Loucy (cell line): ENCODE data around the gene GEMIN5.
"Not testable (repeated sequence)": the region's sequence is repeated elsewhere in the genome, so short reads cannot be mapped to it uniquely, and the experiment has no call there.

Experiments used
- H2AFZ ChIP-seq: fragments of 200-600 bp; sonication (generic); 2 replicates; pipeline ENCODE4 v1.6.0; 2016; ENCODE audit warnings: antibody characterized with exemption, mild to moderate bottlenecking, low read length, moderate library complexity
- H3F3A ChIP-seq: fragments of 200-600 bp; 2 replicates; pipeline ENCODE4 v1.6.0; 2016; ENCODE audit warnings: antibody characterized with exemption, low read depth, mild to moderate bottlenecking
- H3K27me3 ChIP-seq: fragments of 200-600 bp; sonication (generic); 2 replicates; pipeline ENCODE4 v1.6.1; 2014; ENCODE audit warnings: low read length, mild to moderate bottlenecking; ENCODE audit not compliant: insufficient read depth, poor library complexity, severe bottlenecking
- H3K36me3 ChIP-seq: fragments of 200-600 bp; sonication (generic); 2 replicates; pipeline ENCODE4 v1.6.1; 2016; ENCODE audit warnings: low read length; ENCODE audit not compliant: insufficient read depth
- H3K4me1 ChIP-seq: fragments of 200-600 bp; sonication (generic); 2 replicates; pipeline ENCODE4 v1.5.1; 2014; ENCODE audit warnings: low read length, mild to moderate bottlenecking; ENCODE audit not compliant: insufficient read depth, poor library complexity, severe bottlenecking
- H3K4me2 ChIP-seq: fragments of 200-600 bp; sonication (generic); 2 replicates; pipeline ENCODE4 v1.6.0; 2014; ENCODE audit warnings: antibody characterized with exemption, low read length, low read depth, mild to moderate bottlenecking; ENCODE audit not compliant: poor library complexity, severe bottlenecking
- H3K4me3 ChIP-seq: fragments of 200-600 bp; sonication (generic); 2 replicates; pipeline ENCODE4 v1.5.1; 2014; ENCODE audit warnings: low read length, mild to moderate bottlenecking, mixed read lengths; ENCODE audit not compliant: poor library complexity, severe bottlenecking
- H3K79me2 ChIP-seq: fragments of 200-600 bp; sonication (generic); 2 replicates; pipeline ENCODE4 v1.6.1; 2014; ENCODE audit warnings: low read length; ENCODE audit not compliant: insufficient read depth
- H3K9ac ChIP-seq: fragments of 200-600 bp; sonication (generic); 2 replicates; pipeline ENCODE4 v1.6.0; 2014; ENCODE audit warnings: mild to moderate bottlenecking, low read depth, low read length, moderate library complexity; ENCODE audit not compliant: poor library complexity, severe bottlenecking
- H3K9me2 ChIP-seq: fragments of 200-600 bp; sonication (generic); replicated peaks from 2 replicates; pipeline ENCODE4 v1.6.1; 2016; ENCODE audit warnings: low read depth, low read length, mixed read lengths
- H3K9me3 ChIP-seq: fragments of 200-600 bp; sonication (generic); 2 replicates; pipeline ENCODE4 v1.6.1; 2014; ENCODE audit warnings: mild to moderate bottlenecking, antibody characterized with exemption, low read length, low read depth; ENCODE audit not compliant: insufficient read depth
- H4K20me1 ChIP-seq: fragments of 200-600 bp; sonication (generic); 2 replicates; pipeline ENCODE4 v1.6.0; 2014; ENCODE audit warnings: antibody characterized with exemption, low read length, mild to moderate bottlenecking; ENCODE audit not compliant: insufficient read depth, poor library complexity, severe bottlenecking
- EZH2phosphoT487 ChIP-seq: fragments of 200-600 bp; IDR thresholded peaks from 2 replicates; pipeline ENCODE4 v1.6.1; 2018; ENCODE audit warnings: antibody characterized with exemption, mild to moderate bottlenecking, moderate library complexity, borderline replicate concordance
- TF ChIP-seq, protein P1 (sequence below): fragments of 200-600 bp; sonication (generic); conservative IDR thresholded peaks from 2 replicates; pipeline ENCODE4 v1.5.1; 2014; ENCODE audit warnings: mild to moderate bottlenecking, antibody characterized with exemption, low read length

The GEMIN5 gene

DNA sequence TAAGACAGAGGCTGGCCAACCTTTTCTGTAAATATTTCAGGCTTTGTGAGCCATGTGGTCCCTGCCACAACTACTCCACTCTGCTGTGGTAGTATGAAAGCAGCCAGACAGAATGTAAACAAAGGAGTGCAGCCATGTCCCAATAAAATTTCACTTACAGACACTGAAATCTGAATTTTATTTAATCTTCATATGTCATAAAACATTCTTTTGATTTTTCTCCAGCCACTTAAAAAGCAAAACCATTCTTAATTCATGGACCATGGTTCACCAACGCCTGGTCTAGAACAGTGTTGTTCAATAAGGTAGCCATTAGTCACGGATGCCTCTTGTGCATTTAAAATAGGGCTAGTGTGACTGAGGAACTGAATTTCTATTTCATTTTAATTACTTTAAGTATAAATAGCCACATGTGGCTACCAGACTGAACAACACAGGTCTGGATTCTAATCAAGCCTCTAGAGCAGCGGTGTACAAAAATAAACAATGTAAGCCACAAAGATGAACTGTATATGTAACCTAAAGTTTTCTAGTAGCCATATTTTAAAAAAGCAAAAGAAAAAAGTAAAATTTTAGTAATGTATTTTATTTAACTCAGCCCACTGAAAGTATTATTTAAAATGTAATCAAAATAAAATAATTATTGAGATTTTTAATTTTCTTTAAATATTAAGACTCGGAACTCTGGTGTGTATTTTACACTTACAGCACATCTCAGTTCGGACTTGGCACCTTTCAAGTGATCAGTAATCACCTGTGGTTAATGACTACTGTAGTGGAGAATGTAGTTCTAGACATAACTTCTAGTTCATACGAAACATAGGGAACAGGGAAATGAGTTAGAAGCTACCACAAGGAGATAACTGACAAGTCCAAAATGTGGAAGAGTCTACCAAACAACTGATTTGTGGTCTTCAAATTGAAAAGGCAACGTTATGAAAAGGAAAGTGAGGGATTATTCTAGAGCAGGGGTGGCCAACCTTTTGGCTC lies 14.3 kb downstream of the GEMIN5 start:
- H3K27me3 ChIP-seq, result no peaks in the 10 kb centered on the region
- no peak overlapping the region for H3K4me2 ChIP-seq
- no peaks in the 10 kb centered on the region for H3F3A ChIP-seq
- H3K36me3 ChIP-seq, result peaks cover 6% of the 10 kb centered on the region; the same call in 1 of the 2 replicates
- no peak overlapping the region for H3K4me3 ChIP-seq
- H4K20me1 ChIP-seq, result no peaks in the 10 kb centered on the region
- H3K4me1 ChIP-seq, result no peaks in the 10 kb centered on the region
- H3K9ac ChIP-seq, result no peak overlapping the region
- no peaks in the 10 kb centered on the region for H3K79me2 ChIP-seq
- TF ChIP-seq EZH2phosphoT487, result no peak
- TF ChIP-seq, protein P1, sequence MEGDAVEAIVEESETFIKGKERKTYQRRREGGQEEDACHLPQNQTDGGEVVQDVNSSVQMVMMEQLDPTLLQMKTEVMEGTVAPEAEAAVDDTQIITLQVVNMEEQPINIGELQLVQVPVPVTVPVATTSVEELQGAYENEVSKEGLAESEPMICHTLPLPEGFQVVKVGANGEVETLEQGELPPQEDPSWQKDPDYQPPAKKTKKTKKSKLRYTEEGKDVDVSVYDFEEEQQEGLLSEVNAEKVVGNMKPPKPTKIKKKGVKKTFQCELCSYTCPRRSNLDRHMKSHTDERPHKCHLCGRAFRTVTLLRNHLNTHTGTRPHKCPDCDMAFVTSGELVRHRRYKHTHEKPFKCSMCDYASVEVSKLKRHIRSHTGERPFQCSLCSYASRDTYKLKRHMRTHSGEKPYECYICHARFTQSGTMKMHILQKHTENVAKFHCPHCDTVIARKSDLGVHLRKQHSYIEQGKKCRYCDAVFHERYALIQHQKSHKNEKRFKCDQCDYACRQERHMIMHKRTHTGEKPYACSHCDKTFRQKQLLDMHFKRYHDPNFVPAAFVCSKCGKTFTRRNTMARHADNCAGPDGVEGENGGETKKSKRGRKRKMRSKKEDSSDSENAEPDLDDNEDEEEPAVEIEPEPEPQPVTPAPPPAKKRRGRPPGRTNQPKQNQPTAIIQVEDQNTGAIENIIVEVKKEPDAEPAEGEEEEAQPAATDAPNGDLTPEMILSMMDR, result no peak
- no peaks in the 10 kb centered on the region for H3K9me2 ChIP-seq
- H2AFZ ChIP-seq, result no peak overlapping the region
- no peaks in the 10 kb centered on the region for H3K9me3 ChIP-seq

DNA sequence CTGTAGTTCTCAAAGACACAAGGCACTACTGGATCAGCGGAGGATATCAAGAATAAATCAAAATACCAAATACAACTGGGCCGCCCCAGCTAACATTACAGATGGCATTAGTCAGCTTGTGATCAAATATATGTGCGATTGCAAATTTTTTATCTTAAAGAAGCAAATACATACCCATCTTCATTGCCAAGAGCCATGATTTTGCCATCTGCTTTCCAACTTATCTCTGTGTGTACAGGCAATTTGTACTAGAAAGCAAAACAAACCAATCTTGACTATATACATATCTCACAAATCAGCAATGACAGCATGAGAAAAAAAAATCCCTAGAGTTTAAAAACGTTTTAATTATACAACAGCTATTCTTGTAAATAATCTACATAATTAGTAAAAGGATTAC lies 20.3 kb downstream of the GEMIN5 start:
- no peaks in the 10 kb centered on the region for H4K20me1 ChIP-seq
- no peak overlapping the region for H3K4me3 ChIP-seq
- no peaks in the 10 kb centered on the region for H3F3A ChIP-seq
- H3K79me2 ChIP-seq, result no peaks in the 10 kb centered on the region
- TF ChIP-seq EZH2phosphoT487, result no peak
- TF ChIP-seq, protein P1, result no peak
- no peaks in the 10 kb centered on the region for H3K9me2 ChIP-seq
- H3K9me3 ChIP-seq, result no peaks in the 10 kb centered on the region
- no peaks in the 10 kb centered on the region for H3K4me1 ChIP-seq
- no peaks in the 10 kb centered on the region for H3K27me3 ChIP-seq
- H3K36me3 ChIP-seq, result peaks cover 6% of the 10 kb centered on the region; the same call in 1 of the 2 replicates
- H3K4me2 ChIP-seq, result no peak overlapping the region
- H2AFZ ChIP-seq, result no peak overlapping the region
- H3K9ac ChIP-seq, result no peak overlapping the region

DNA sequence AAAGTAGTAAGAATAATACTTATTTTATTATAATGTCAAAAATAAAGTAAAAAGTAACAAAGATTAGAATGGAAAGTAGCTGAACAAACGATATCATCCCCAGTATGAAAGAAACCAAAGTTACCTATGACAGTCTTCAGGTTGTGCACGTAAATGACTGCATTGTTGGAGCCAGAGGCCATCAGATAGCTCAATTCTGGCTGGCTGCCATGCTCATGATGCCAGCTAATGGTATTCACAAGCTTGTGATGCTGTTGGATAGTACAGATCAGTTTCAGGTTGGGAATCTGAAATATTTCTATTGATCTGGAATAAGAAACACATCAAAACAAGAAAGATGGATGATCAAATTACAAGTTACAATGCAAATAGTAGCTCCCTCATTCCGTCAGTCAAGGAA lies 21.1 kb downstream of the GEMIN5 start:
- TF ChIP-seq EZH2phosphoT487, result no peak
- TF ChIP-seq, protein P1, result no peak
- Histone ChIP-seq H3K36me3 (peaks cover 6% of the 10 kb centered on the region; the same call in 1 of the 2 replicates), H2AFZ (no peak overlapping the region), H4K20me1 (no peaks in the 10 kb centered on the region), H3K79me2 (no peaks in the 10 kb centered on the region), H3K4me1 (no peaks in the 10 kb centered on the region), H3K9me2 (no peaks in the 10 kb centered on the region), H3K4me2 (no peak overlapping the region), H3K4me3 (no peak overlapping the region), H3K9me3 (no peaks in the 10 kb centered on the region), H3F3A (no peaks in the 10 kb centered on the region), H3K27me3 (no peaks in the 10 kb centered on the region), H3K9ac (no peak overlapping the region)

DNA sequence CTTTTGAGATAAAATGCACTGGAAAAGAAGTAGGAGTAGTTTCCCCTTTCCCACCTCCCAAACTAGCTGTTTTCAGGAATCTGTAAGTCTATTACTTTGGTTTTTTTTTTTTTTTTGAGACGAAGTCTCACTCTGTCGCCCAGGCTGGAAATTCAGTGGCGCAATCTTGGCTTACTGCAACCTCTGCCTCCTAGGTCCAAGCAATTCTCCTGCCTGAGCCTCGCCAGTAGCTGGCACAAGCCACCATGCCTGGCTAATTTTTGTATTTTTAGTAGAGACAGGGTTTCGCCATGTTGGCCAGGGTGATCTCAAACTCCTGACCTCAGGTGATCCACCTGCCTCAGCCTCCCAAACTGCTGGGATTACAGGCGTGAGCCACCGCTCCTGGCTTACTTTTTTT lies 32.4 kb downstream of the GEMIN5 start:
- H3K36me3 ChIP-seq, result peaks cover 21% of the 10 kb centered on the region; the same call in 1 of the 2 replicates
- not testable (repeated sequence) for H2AFZ ChIP-seq, H3K4me3 ChIP-seq, H3K4me2 ChIP-seq, H3F3A ChIP-seq, H3K9me2 ChIP-seq, H3K4me1 ChIP-seq, H3K27me3 ChIP-seq, H3K9ac ChIP-seq, H3K79me2 ChIP-seq, H4K20me1 ChIP-seq, H3K9me3 ChIP-seq
